Neural cell (in vitro differentiated cells): ENCODE results near the gene FGGY. TPM values are rescaled to one million over a fixed set of nuclear protein-coding genes. Genes with fewer than 3 reads are reported as not detected.

ENCODE experiments used
- H2AFZ ChIP-seq: fragments of 200-600, 300-800 bp; sonication (generic), shearing (Covaris generic); 2 replicates; pipeline ENCODE4 v1.6.0; 2014; ENCODE audit warnings: low read depth, mild to moderate bottlenecking, antibody characterized with exemption, low read length, moderate library complexity
- H3F3A ChIP-seq: fragments of 200-600 bp; shearing (Covaris generic); 2 replicates; pipeline ENCODE4 v1.6.1; 2016; ENCODE audit warnings: mild to moderate bottlenecking, moderate library complexity, mixed read lengths, antibody characterized with exemption, low read length; ENCODE audit not compliant: insufficient read depth, poor library complexity, severe bottlenecking
- H3K27ac ChIP-seq: fragments of 200-600, 300-800 bp; sonication (generic), shearing (Covaris generic); 2 replicates; pipeline ENCODE4 v1.5.1; 2014; ENCODE audit warnings: mild to moderate bottlenecking, low read length, moderate library complexity
- H3K27me3 ChIP-seq: fragments of 300-800, 200-600 bp; sonication (generic), shearing (Covaris generic); 2 replicates; pipeline ENCODE4 v1.6.0; 2014; ENCODE audit warnings: mild to moderate bottlenecking, low read depth, low read length, moderate library complexity; ENCODE audit not compliant: insufficient read depth
- H3K36me3 ChIP-seq: fragments of 300-800, 200-600 bp; sonication (generic), shearing (Covaris generic); 2 replicates; pipeline ENCODE4 v1.5.1; 2014; ENCODE audit warnings: mild to moderate bottlenecking, antibody characterized with exemption, low read length, moderate library complexity; ENCODE audit not compliant: insufficient read depth
- H3K4me2 ChIP-seq: fragments of 300-800, 200-600 bp; sonication (generic), shearing (Covaris generic); 2 replicates; pipeline ENCODE4 v1.6.0; 2014; ENCODE audit warnings: mild to moderate bottlenecking, low read length
- H3K4me3 ChIP-seq: fragments of 300-800, 200-600 bp; sonication (generic), shearing (Covaris generic); 2 replicates; pipeline ENCODE4 v1.5.1; 2014; ENCODE audit warnings: mild to moderate bottlenecking, low read length, moderate library complexity
- H3K79me2 ChIP-seq: fragments of 200-600 bp; shearing (Covaris generic); replicated peaks from 2 replicates; pipeline ENCODE4 v1.6.0; 2014; ENCODE audit warnings: mild to moderate bottlenecking, low read length, moderate library complexity; ENCODE audit not compliant: insufficient read depth
- H3K9ac ChIP-seq: fragments of 300-800, 200-600 bp; sonication (generic), shearing (Covaris generic); 2 replicates; pipeline ENCODE4 v1.6.1; 2016; ENCODE audit warnings: mild to moderate bottlenecking, low read length, mixed read lengths
- H3K9me2 ChIP-seq: fragments of 200-600 bp; shearing (Covaris generic); 2 replicates; pipeline ENCODE4 v1.6.1; 2016; ENCODE audit warnings: mild to moderate bottlenecking, low read length, mixed read lengths; ENCODE audit not compliant: insufficient read depth
- H3K9me3 ChIP-seq: fragments of 200-600, 300-800 bp; sonication (generic), shearing (Covaris generic); 2 replicates; pipeline ENCODE4 v1.6.1; 2016; ENCODE audit warnings: mild to moderate bottlenecking, mixed run types, low read length, moderate library complexity, mixed read lengths
- H4K20me1 ChIP-seq: fragments of 200-600 bp; shearing (Covaris generic); 2 replicates; pipeline ENCODE4 v1.6.1; 2016; ENCODE audit warnings: mild to moderate bottlenecking, mixed run types; ENCODE audit not compliant: insufficient read depth
- CTCF ChIP-seq: fragments of 450-650 bp; IDR thresholded peaks from 2 replicates; pipeline ENCODE4 v1.5.1; 2014; ENCODE audit warnings: antibody characterized with exemption, mild to moderate bottlenecking, moderate library complexity; ENCODE audit not compliant: poor library complexity, severe bottlenecking
- EP300 ChIP-seq: fragments of 450-650 bp; conservative IDR thresholded peaks from 2 replicates; pipeline ENCODE4 v1.6.1; 2014; ENCODE audit warnings: antibody characterized with exemption, mild to moderate bottlenecking, moderate library complexity; ENCODE audit not compliant: poor library complexity, severe bottlenecking
- EZH2 ChIP-seq: fragments of 200-600, 300-800 bp; shearing (Covaris generic), sonication (generic); IDR thresholded peaks from 2 replicates; pipeline ENCODE4 v1.6.1; 2014; ENCODE audit warnings: antibody characterized with exemption, low read length, borderline replicate concordance, mild to moderate bottlenecking; ENCODE audit not compliant: insufficient read depth, poor library complexity, severe bottlenecking
- MXI1 ChIP-seq: fragments of 450-650 bp; conservative IDR thresholded peaks from 2 replicates; pipeline ENCODE4 v1.6.1; 2014; ENCODE audit warnings: antibody characterized with exemption, mild to moderate bottlenecking; ENCODE audit not compliant: poor library complexity, severe bottlenecking
- POLR2AphosphoS5 ChIP-seq: IDR thresholded peaks from 2 replicates; pipeline ENCODE4 v1.6.1; 2012
- RAD21 ChIP-seq: fragments of 450-650 bp; conservative IDR thresholded peaks from 2 replicates; pipeline ENCODE4 v1.6.1; 2014; ENCODE audit warnings: antibody characterized with exemption, mild to moderate bottlenecking, moderate library complexity
- REST ChIP-seq: IDR thresholded peaks from 2 replicates; pipeline ENCODE4 v1.6.1; 2012; ENCODE audit warnings: borderline replicate concordance
- SMC3 ChIP-seq: fragments of 450-650 bp; conservative IDR thresholded peaks from 2 replicates; pipeline ENCODE4 v1.6.1; 2014; ENCODE audit warnings: antibody characterized with exemption, mild to moderate bottlenecking, moderate library complexity; ENCODE audit not compliant: poor library complexity
- TAF1 ChIP-seq: IDR thresholded peaks from 2 replicates; pipeline ENCODE4 v1.6.1; 2012; ENCODE audit warnings: low read depth
- polyA plus RNA-seq: library from polyadenylated mRNA; depleted of rRNA; stranded (reverse); fragments of >200 nt; gene quantifications from 2 replicates; pipeline ENCODE4 v1.2.3, GENCODE V29; 2014

The FGGY gene
- polyA plus RNA-seq, 1 donor from 2014 or later, result 7.4 TPM

GRCh38 chr1:59601041-59601441 is 304.1 kb downstream of the FGGY start:
- TF ChIP-seq TAF1 (no peak), EP300 (no peak), MXI1 (no peak), CTCF (no peak), EZH2 (no peak), REST (no peak), POLR2AphosphoS5 (no peak), SMC3 (no peak), RAD21 (no peak)
- H3K27ac ChIP-seq, result no peak overlapping the region
- no peak overlapping the region for H3K9ac ChIP-seq
- no peak overlapping the region for H2AFZ ChIP-seq
- H3K27me3 ChIP-seq, result no peaks in the 10 kb centered on the region
- H3K36me3 ChIP-seq, result no peaks in the 10 kb centered on the region
- no peaks in the 10 kb centered on the region for H3K9me2 ChIP-seq
- H3K4me3 ChIP-seq, result no peak overlapping the region
- H3K4me2 ChIP-seq, result no peak overlapping the region
- H4K20me1 ChIP-seq, result no peaks in the 10 kb centered on the region
- H3K9me3 ChIP-seq, result no peaks in the 10 kb centered on the region
- no peaks in the 10 kb centered on the region for H3K79me2 ChIP-seq
- no peaks in the 10 kb centered on the region for H3F3A ChIP-seq

- Histone ChIP-seq H3K27ac (no peak overlapping the region), H3K79me2 (no peaks in the 10 kb centered on the region), H3K9me3 (no peaks in the 10 kb centered on the region), H3K4me2 (no peak overlapping the region), H3K36me3 (no peaks in the 10 kb centered on the region), H4K20me1 (no peaks in the 10 kb centered on the region), H3K9ac (no peak overlapping the region), H3K27me3 (no peaks in the 10 kb centered on the region), H2AFZ (no peak overlapping the region), H3K9me2 (no peaks in the 10 kb centered on the region), H3K4me3 (no peak overlapping the region), H3F3A (no peaks in the 10 kb centered on the region)
- TF ChIP-seq CTCF (no peak), SMC3 (no peak), EP300 (no peak), POLR2AphosphoS5 (no peak), TAF1 (no peak), REST (no peak), MXI1 (no peak), EZH2 (no peak), RAD21 (no peak)
Observed at GRCh38 chr1:59601811-59602210, 304.9 kb downstream of the FGGY start.
